ENCODE data around the gene CASZ1. TPM values are rescaled to one million over a fixed set of nuclear protein-coding genes. Genes with fewer than 3 reads are reported as not detected.
A peak's percentile ranks its signal among the peaks of the same experiment; 100 is the strongest.

CASZ1 gene
- total RNA-seq, 1 experiment from 2014 or later: 27.8 TPM

DNA sequence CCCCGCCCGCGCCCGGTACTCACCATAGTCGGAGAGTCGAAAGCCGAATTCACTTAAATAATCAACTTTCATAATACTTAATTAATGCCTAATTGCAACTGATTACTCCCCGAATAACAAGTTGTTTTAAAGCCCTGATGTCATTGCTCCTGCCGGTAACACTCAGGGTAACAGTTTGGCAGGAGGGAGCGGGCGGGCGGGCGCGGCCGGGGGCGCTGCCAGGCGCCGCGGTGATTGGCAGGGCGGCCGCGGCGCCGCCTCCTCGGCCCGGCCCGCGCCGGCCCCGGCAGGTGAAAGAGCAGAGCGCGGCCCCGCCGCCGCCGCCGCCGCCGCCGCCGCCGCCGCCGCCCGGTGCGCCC is 102.2 kb downstream of the CASZ1 start:
- in situ Hi-C loops (cut with HindIII; ENCODE audit: low pct_unique_long_range_greater_than_20kb, low sequenced_read_pairs): no loop called here
- BruUV-seq (replicated peaks): no TSS peak
- no peak for TF ChIP-seq TCF7L2 (IDR thresholded peaks at IDR 0.05; ENCODE audit: low read depth, low read length)
- TF ChIP-seq SIN3A (IDR thresholded peaks at IDR 0.05; ENCODE audit: borderline replicate concordance, insufficient read depth, low read depth, low read length): no peak; the same call in 1 of the 2 replicates
- TF ChIP-seq POLR2AphosphoS5 (IDR thresholded peaks at IDR 0.05; ENCODE audit: low read depth, low read length): no peak
- TF ChIP-seq, protein P1, sequence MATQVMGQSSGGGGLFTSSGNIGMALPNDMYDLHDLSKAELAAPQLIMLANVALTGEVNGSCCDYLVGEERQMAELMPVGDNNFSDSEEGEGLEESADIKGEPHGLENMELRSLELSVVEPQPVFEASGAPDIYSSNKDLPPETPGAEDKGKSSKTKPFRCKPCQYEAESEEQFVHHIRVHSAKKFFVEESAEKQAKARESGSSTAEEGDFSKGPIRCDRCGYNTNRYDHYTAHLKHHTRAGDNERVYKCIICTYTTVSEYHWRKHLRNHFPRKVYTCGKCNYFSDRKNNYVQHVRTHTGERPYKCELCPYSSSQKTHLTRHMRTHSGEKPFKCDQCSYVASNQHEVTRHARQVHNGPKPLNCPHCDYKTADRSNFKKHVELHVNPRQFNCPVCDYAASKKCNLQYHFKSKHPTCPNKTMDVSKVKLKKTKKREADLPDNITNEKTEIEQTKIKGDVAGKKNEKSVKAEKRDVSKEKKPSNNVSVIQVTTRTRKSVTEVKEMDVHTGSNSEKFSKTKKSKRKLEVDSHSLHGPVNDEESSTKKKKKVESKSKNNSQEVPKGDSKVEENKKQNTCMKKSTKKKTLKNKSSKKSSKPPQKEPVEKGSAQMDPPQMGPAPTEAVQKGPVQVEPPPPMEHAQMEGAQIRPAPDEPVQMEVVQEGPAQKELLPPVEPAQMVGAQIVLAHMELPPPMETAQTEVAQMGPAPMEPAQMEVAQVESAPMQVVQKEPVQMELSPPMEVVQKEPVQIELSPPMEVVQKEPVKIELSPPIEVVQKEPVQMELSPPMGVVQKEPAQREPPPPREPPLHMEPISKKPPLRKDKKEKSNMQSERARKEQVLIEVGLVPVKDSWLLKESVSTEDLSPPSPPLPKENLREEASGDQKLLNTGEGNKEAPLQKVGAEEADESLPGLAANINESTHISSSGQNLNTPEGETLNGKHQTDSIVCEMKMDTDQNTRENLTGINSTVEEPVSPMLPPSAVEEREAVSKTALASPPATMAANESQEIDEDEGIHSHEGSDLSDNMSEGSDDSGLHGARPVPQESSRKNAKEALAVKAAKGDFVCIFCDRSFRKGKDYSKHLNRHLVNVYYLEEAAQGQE (IDR thresholded peaks at IDR 0.05; ENCODE audit: insufficient read depth in 1 of 2, low read depth in 2 of 2, low read length in 1 of 2): no peak
- TF ChIP-seq, protein P2, sequence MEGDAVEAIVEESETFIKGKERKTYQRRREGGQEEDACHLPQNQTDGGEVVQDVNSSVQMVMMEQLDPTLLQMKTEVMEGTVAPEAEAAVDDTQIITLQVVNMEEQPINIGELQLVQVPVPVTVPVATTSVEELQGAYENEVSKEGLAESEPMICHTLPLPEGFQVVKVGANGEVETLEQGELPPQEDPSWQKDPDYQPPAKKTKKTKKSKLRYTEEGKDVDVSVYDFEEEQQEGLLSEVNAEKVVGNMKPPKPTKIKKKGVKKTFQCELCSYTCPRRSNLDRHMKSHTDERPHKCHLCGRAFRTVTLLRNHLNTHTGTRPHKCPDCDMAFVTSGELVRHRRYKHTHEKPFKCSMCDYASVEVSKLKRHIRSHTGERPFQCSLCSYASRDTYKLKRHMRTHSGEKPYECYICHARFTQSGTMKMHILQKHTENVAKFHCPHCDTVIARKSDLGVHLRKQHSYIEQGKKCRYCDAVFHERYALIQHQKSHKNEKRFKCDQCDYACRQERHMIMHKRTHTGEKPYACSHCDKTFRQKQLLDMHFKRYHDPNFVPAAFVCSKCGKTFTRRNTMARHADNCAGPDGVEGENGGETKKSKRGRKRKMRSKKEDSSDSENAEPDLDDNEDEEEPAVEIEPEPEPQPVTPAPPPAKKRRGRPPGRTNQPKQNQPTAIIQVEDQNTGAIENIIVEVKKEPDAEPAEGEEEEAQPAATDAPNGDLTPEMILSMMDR (IDR thresholded peaks at IDR 0.05): no peak
- H3K4me1 ChIP-seq (ENCODE audit: control insufficient read depth, insufficient read depth, low read length): peaks cover 26% of the 10 kb centered on the region
- H3K36me3 ChIP-seq (ENCODE audit: control insufficient read depth, insufficient read depth, low read length): no peaks in the 10 kb centered on the region
- no peak overlapping the region for H3K27ac ChIP-seq (ENCODE audit: low read length)
- POLR2A ChIA-PET: no interaction called here
- H3K27me3 ChIP-seq (ENCODE audit: control insufficient read depth, insufficient read depth, low read length): no peaks in the 10 kb centered on the region
- CTCF ChIA-PET: no interaction called here
- intact Hi-C loops (cut with micrococcal nuclease; ENCODE audit: unreplicated experiment): loop anchor here (5.0 kb wide), 3 partner anchors 98 to 248 kb away; no protein-coding TSS in a partner anchor
- no peak for DNase-seq (ENCODE audit: low read depth, low spot score)
- H3K4me3 ChIP-seq (ENCODE audit: low read depth in 2 of 2, low read length in 2 of 2): peak overlapping the region; percentile 62
- no peaks in the 10 kb centered on the region for H3K9me3 ChIP-seq (ENCODE audit: control insufficient read depth, insufficient read depth, low read depth, low read length)
- peak; percentile 79 for ATAC-seq

DNA sequence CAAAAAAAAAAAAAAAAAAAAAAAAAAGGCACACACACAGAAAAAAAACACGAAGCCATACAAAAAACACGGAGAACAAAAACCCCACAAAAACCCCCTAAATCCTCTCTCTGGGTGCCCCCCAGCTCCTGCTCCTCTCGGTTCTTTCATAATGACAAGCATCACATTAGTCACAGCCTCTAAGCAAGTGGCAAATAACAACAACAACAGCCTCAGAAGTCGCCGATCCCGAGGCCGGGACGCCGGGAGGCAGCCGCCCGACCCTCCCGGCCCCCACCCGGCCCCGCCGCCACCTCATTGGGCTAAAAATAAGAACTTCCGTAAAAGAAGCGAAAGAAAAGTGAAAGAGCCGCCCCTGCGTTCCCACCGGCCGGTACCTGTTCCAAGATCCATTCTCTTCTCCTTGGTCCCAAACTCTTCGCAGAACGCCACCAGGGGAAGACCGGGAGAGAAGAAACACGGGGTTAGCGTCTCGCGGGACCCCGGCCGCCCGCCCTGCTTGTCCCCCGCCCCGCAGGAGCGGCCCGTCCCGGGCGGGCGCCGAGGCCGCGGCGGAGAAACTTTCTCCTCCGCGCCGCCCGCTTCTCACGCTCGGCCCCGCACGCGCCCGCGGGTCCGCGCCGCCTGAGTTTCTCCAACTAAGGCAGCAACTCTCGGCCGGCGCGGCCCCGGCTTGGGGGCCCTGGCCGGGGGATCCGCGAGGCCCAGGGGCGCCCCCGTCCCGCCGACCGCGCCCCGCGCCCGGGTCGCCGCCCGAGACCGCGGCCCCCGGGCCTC is 102.8 kb downstream of the CASZ1 start:
- TF ChIP-seq TCF7L2 (IDR thresholded peaks at IDR 0.05; ENCODE audit: low read depth, low read length) (peak; percentile 31; the same call in 1 of the 2 replicates), POLR2AphosphoS5 (IDR thresholded peaks at IDR 0.05; ENCODE audit: low read depth, low read length) (no peak), SIN3A (IDR thresholded peaks at IDR 0.05; ENCODE audit: borderline replicate concordance, insufficient read depth, low read depth, low read length) (no peak)
- TF ChIP-seq, protein P2 (IDR thresholded peaks at IDR 0.05): no peak
- TF ChIP-seq, protein P1 (IDR thresholded peaks at IDR 0.05; ENCODE audit: insufficient read depth in 1 of 2, low read depth in 2 of 2, low read length in 1 of 2): no peak
- Histone ChIP-seq H3K27me3 (ENCODE audit: control insufficient read depth, insufficient read depth, low read length) (no peaks in the 10 kb centered on the region), H3K27ac (ENCODE audit: low read length) (peak overlapping the region; percentile 66), H3K9me3 (ENCODE audit: control insufficient read depth, insufficient read depth, low read depth, low read length) (no peaks in the 10 kb centered on the region), H3K4me3 (ENCODE audit: low read depth in 2 of 2, low read length in 2 of 2) (peak overlapping the region; percentile 62), H3K4me1 (ENCODE audit: control insufficient read depth, insufficient read depth, low read length) (peaks cover 23% of the 10 kb centered on the region), H3K36me3 (ENCODE audit: control insufficient read depth, insufficient read depth, low read length) (no peaks in the 10 kb centered on the region)
- in situ Hi-C loops (cut with HindIII; ENCODE audit: low pct_unique_long_range_greater_than_20kb, low sequenced_read_pairs) (no loop called here), intact Hi-C loops (cut with micrococcal nuclease; ENCODE audit: unreplicated experiment) (loop anchor here (5.0 kb wide), 3 partner anchors 99 to 249 kb away; no protein-coding TSS in a partner anchor)
- no peak for ATAC-seq
- DNase-seq (ENCODE audit: low read depth, low spot score): no peak
- CTCF ChIA-PET: interaction anchor here (0.9 kb wide), 1 partner anchor 185 kb away, joined by 3 read pairs; no protein-coding TSS in a partner anchor
- no TSS peak for BruUV-seq (replicated peaks)
- POLR2A ChIA-PET: no interaction called here

Measured in Panc1 (cell line).